HEK293 (cell line): ENCODE results near the gene RAET1L.

Source experiments
- CTCF ChIA-PET: fragments of 350-600 bp; formaldehyde crosslinking; extraction: SDS; loops from one replicate; lab custom pipeline; 2021; ENCODE audit warnings: antibody characterized with exemption; lab: Yijun Ruan, JAX
- POLR2A ChIA-PET: fragments of 300-600 bp; formaldehyde crosslinking; extraction: SDS; loops from one replicate; lab custom pipeline; 2020; ENCODE audit warnings: antibody characterized with exemption, inconsistent platforms; lab: Yijun Ruan, JAX
- H3K27ac ChIP-seq: fragments of 200-500 bp; sonication (Bioruptor generic); 2 replicates; pipeline ENCODE4 v1.5.1; 2014; ENCODE audit warnings: low read depth, low read length, control low read depth, inconsistent platforms; ENCODE audit errors: extremely low read depth
- H3K36me3 ChIP-seq, 2 experiments: fragments of 200-500 bp in 1 of 2; sonication (Bioruptor generic) in 1 of 2; 1 replicate in 1 of 2; 2 replicates in 1 of 2; pipeline ENCODE4 v1.5.1; 2014 to 2017; ENCODE audit warnings: inconsistent platforms in 2 of 2, low read length in 2 of 2; ENCODE audit not compliant: control insufficient read depth in 2 of 2, insufficient read depth in 1 of 2
- H3K4me1 ChIP-seq: fragments of 200-500 bp; sonication (Bioruptor generic); 2 replicates; pipeline ENCODE4 v1.5.1; 2014; ENCODE audit warnings: mild to moderate bottlenecking, low read length, inconsistent platforms; ENCODE audit not compliant: control insufficient read depth, insufficient read depth
- H3K4me3 ChIP-seq: 2 replicates; pipeline ENCODE4 v1.5.1; 2011; ENCODE audit warnings: low read depth, mild to moderate bottlenecking, control low read depth, low read length, moderate library complexity
- H3K9me3 ChIP-seq: fragments of 200-500 bp; sonication (Bioruptor generic); 2 replicates; pipeline ENCODE4 v1.5.1; 2014; ENCODE audit warnings: low read depth, low read length, inconsistent platforms; ENCODE audit not compliant: control insufficient read depth, insufficient read depth
- KLF1 ChIP-seq: fragments of 450-650 bp; formaldehyde crosslinking; IDR thresholded peaks from 2 replicates; pipeline ENCODE4 v1.5.1; 2016; ENCODE audit warnings: missing biosample characterization, missing genetic modification characterization
- KLF16 ChIP-seq: fragments of 450-650 bp; formaldehyde crosslinking; IDR thresholded peaks from 2 replicates; pipeline ENCODE4 v1.5.1; 2017; ENCODE audit warnings: missing biosample characterization, missing genetic modification characterization
- KLF8 ChIP-seq: fragments of 450-650 bp; formaldehyde crosslinking; IDR thresholded peaks from 2 replicates; pipeline ENCODE4 v1.5.1; 2016; ENCODE audit warnings: missing biosample characterization, missing genetic modification characterization
- MZF1 ChIP-seq: fragments of 450-650 bp; formaldehyde crosslinking; IDR thresholded peaks from 2 replicates; pipeline ENCODE4 v1.5.1; 2017; ENCODE audit warnings: missing biosample characterization, missing genetic modification characterization, borderline replicate concordance
- ZBTB21 ChIP-seq: fragments of 450-650 bp; formaldehyde crosslinking; IDR thresholded peaks from 2 replicates; pipeline ENCODE4 v1.5.1; 2017; ENCODE audit warnings: missing biosample characterization, missing genetic modification characterization
- ZBTB48 ChIP-seq: fragments of 450-650 bp; formaldehyde crosslinking; IDR thresholded peaks from 2 replicates; pipeline ENCODE4 v1.5.1; 2016; ENCODE audit warnings: missing biosample characterization, missing genetic modification characterization
- ZEB2 ChIP-seq: fragments of 450-650 bp; formaldehyde crosslinking; IDR thresholded peaks from 2 replicates; pipeline ENCODE4 v1.5.1; 2016; ENCODE audit warnings: missing biosample characterization, missing genetic modification characterization
- ZFHX2 ChIP-seq: fragments of 450-650 bp; formaldehyde crosslinking; conservative IDR thresholded peaks from 2 replicates; pipeline ENCODE4 v1.5.1; 2016; ENCODE audit warnings: missing biosample characterization, missing genetic modification characterization
- ZFP37 ChIP-seq: fragments of 450-650 bp; formaldehyde crosslinking; IDR thresholded peaks from 2 replicates; pipeline ENCODE4 v1.5.1; 2016; ENCODE audit warnings: missing biosample characterization, missing genetic modification characterization
- ZNF214 ChIP-seq: fragments of 450-650 bp; formaldehyde crosslinking; IDR thresholded peaks from 2 replicates; pipeline ENCODE4 v1.5.1; 2017; ENCODE audit warnings: missing biosample characterization, mild to moderate bottlenecking, missing genetic modification characterization, borderline replicate concordance
- ZNF221 ChIP-seq: fragments of 450-650 bp; formaldehyde crosslinking; IDR thresholded peaks from 2 replicates; pipeline ENCODE4 v1.5.1; 2017; ENCODE audit warnings: missing biosample characterization, missing genetic modification characterization, borderline replicate concordance
- ZNF24 ChIP-seq: fragments of 450-650 bp; formaldehyde crosslinking; IDR thresholded peaks from 2 replicates; pipeline ENCODE4 v1.5.1; 2016; ENCODE audit warnings: missing biosample characterization, missing genetic modification characterization
- ZNF302 ChIP-seq: fragments of 450-650 bp; formaldehyde crosslinking; IDR thresholded peaks from 2 replicates; pipeline ENCODE4 v1.5.1; 2016; ENCODE audit warnings: missing biosample characterization, missing genetic modification characterization, low read depth
- ZNF510 ChIP-seq: fragments of 450-650 bp; formaldehyde crosslinking; IDR thresholded peaks from 2 replicates; pipeline ENCODE4 v1.5.1; 2018; ENCODE audit warnings: mild to moderate bottlenecking, missing genetic modification characterization, missing biosample characterization; ENCODE audit not compliant: insufficient replicate concordance
- ZNF654 ChIP-seq: fragments of 450-650 bp; formaldehyde crosslinking; IDR thresholded peaks from 2 replicates; pipeline ENCODE4 v1.5.1; 2016; ENCODE audit warnings: low read depth, missing biosample characterization, missing genetic modification characterization
- ZNF677 ChIP-seq: fragments of 450-650 bp; IDR thresholded peaks from 2 replicates; pipeline ENCODE4 v1.5.0; 2018; ENCODE audit warnings: missing biosample characterization, mild to moderate bottlenecking, missing genetic modification characterization, moderate library complexity
- ZNF776 ChIP-seq: fragments of 450-650 bp; formaldehyde crosslinking; IDR thresholded peaks from 2 replicates; pipeline ENCODE4 v1.5.0; 2017; ENCODE audit warnings: missing biosample characterization, missing genetic modification characterization, borderline replicate concordance
- ZNF791 ChIP-seq: fragments of 450-650 bp; formaldehyde crosslinking; IDR thresholded peaks from 2 replicates; pipeline ENCODE4 v1.5.1; 2016; ENCODE audit warnings: missing biosample characterization, missing genetic modification characterization
- TF ChIP-seq, protein P1 (sequence below): fragments of 450-650 bp; formaldehyde crosslinking; IDR thresholded peaks from 2 replicates; pipeline ENCODE4 v1.5.1; 2016; ENCODE audit warnings: missing biosample characterization, missing genetic modification characterization
- TF ChIP-seq, protein P2 (sequence below): fragments of 450-650 bp; formaldehyde crosslinking; IDR thresholded peaks from 2 replicates; pipeline ENCODE4 v1.5.1; 2016; ENCODE audit warnings: missing biosample characterization, missing genetic modification characterization
- TF ChIP-seq, protein P3 (sequence below): fragments of 450-650 bp; formaldehyde crosslinking; IDR thresholded peaks from 2 replicates; pipeline ENCODE4 v1.5.1; 2016; ENCODE audit warnings: missing biosample characterization, missing genetic modification characterization
- TF ChIP-seq, protein P4 (sequence below): fragments of 450-650 bp; formaldehyde crosslinking; IDR thresholded peaks from 2 replicates; pipeline ENCODE4 v1.5.1; 2016; ENCODE audit warnings: missing biosample characterization, missing genetic modification characterization
- TF ChIP-seq, protein P5 (sequence below): fragments of 450-650 bp; IDR thresholded peaks from 2 replicates; pipeline ENCODE4 v1.5.1; 2018; ENCODE audit warnings: missing biosample characterization, missing genetic modification characterization
- TF ChIP-seq, protein P6 (sequence below): fragments of 450-650 bp; formaldehyde crosslinking; IDR thresholded peaks from 2 replicates; pipeline ENCODE4 v1.5.1; 2016; ENCODE audit warnings: missing biosample characterization, missing genetic modification characterization
- TF ChIP-seq, protein P7 (sequence below): fragments of 450-650 bp; formaldehyde crosslinking; IDR thresholded peaks from 2 replicates; pipeline ENCODE4 v1.5.1; 2016; ENCODE audit warnings: missing biosample characterization, missing genetic modification characterization

The RAET1L gene

DNA sequence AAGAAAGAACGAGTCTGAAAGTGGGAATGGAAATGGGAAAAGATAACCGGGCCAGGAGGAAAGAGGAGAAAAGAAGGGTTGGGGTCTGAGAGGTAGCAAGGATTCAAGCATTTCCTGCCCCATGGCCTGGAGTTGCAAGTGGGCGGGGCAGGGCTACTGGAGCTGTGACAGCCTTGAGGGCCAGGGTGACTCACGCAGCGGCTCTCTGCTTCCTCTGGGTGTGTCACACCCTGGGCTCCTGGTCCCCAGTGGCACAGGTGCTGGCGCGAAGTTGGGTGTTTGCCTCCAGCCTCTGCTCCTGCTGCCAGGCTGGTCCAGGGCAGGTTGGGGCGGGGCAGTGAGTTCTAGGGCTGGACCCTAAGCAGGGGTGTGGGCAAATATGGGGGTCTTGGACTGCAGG, 46.9 kb upstream of the RAET1L start:
- ChIA-PET CTCF (interaction anchor here (0.8 to 6.8 kb wide), 6 partner anchors 8 to 1258 kb away, joined by 3 to 57 read pairs (median 6); no protein-coding TSS in a partner anchor), POLR2A (no interaction called here)
- Histone ChIP-seq H3K4me3 (no peak overlapping the region), H3K36me3 (no peaks in the 10 kb centered on the region), H3K4me1 (peaks cover 16% of the 10 kb centered on the region; the same call in 1 of the 2 replicates), H3K27ac (no peak overlapping the region), H3K9me3 (no peaks in the 10 kb centered on the region)
- TF ChIP-seq ZEB2 (peak; percentile 38; the same call in 1 of the 2 replicates), ZNF791 (tag by site-specific recombination) (no peak), KLF1 (tag by site-specific recombination) (peak; percentile 86), ZNF776 (tag by site-specific recombination) (no peak), ZFP37 (0 out of 2 replicates have a peak, but pooled peaks have one; percentile 30), ZNF24 (tag by site-specific recombination) (0 out of 2 replicates have a peak, but pooled peaks have one; percentile 24), ZNF677 (tag by site-specific recombination) (no peak), ZNF510 (tag by site-specific recombination) (no peak), ZNF302 (tag by site-specific recombination) (no peak), ZBTB21 (no peak), MZF1 (tag by site-specific recombination) (no peak), KLF8 (peak; percentile 38; the same call in 1 of the 2 replicates), ZFHX2 (0 out of 2 replicates have a peak, but pooled peaks have one; percentile 33), ZNF214 (tag by site-specific recombination) (no peak), ZNF221 (tag by site-specific recombination) (no peak), KLF16 (tag by site-specific recombination) (no peak; the same call in 1 of the 2 replicates), ZBTB48 (tag by site-specific recombination) (peak; percentile 65; the same call in 1 of the 2 replicates), ZNF654 (tag by site-specific recombination) (no peak)
- TF ChIP-seq, protein P1, sequence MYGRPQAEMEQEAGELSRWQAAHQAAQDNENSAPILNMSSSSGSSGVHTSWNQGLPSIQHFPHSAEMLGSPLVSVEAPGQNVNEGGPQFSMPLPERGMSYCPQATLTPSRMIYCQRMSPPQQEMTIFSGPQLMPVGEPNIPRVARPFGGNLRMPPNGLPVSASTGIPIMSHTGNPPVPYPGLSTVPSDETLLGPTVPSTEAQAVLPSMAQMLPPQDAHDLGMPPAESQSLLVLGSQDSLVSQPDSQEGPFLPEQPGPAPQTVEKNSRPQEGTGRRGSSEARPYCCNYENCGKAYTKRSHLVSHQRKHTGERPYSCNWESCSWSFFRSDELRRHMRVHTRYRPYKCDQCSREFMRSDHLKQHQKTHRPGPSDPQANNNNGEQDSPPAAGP (tag by site-specific recombination): peak; percentile 70; the same call in 1 of the 2 replicates
- TF ChIP-seq, protein P2, sequence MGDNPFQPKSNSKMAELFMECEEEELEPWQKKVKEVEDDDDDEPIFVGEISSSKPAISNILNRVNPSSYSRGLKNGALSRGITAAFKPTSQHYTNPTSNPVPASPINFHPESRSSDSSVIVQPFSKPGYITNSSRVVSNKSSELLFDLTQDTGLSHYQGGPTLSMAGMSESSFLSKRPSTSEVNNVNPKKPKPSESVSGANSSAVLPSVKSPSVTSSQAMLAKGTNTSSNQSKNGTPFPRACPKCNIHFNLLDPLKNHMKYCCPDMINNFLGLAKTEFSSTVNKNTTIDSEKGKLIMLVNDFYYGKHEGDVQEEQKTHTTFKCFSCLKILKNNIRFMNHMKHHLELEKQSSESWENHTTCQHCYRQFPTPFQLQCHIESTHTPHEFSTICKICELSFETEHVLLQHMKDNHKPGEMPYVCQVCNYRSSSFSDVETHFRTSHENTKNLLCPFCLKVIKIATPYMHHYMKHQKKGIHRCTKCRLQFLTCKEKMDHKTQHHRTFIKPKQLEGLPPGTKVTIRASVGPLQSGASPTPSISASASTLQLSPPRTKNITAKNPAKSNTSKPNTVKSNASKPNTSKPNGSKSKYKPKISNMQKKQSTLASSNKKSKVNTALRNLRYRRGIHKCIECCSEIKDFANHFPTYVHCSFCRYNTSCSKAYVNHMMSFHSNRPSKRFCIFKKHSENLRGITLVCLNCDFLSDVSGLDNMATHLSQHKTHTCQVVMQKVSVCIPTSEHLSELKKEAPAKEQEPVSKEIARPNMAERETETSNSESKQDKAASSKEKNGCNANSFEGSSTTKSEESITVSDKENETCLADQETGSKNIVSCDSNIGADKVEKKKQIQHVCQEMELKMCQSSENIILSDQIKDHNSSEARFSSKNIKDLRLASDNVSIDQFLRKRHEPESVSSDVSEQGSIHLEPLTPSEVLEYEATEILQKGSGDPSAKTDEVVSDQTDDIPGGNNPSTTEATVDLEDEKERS (tag by site-specific recombination): no peak
- TF ChIP-seq, protein P3, sequence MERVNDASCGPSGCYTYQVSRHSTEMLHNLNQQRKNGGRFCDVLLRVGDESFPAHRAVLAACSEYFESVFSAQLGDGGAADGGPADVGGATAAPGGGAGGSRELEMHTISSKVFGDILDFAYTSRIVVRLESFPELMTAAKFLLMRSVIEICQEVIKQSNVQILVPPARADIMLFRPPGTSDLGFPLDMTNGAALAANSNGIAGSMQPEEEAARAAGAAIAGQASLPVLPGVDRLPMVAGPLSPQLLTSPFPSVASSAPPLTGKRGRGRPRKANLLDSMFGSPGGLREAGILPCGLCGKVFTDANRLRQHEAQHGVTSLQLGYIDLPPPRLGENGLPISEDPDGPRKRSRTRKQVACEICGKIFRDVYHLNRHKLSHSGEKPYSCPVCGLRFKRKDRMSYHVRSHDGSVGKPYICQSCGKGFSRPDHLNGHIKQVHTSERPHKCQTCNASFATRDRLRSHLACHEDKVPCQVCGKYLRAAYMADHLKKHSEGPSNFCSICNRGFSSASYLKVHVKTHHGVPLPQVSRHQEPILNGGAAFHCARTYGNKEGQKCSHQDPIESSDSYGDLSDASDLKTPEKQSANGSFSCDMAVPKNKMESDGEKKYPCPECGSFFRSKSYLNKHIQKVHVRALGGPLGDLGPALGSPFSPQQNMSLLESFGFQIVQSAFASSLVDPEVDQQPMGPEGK: peak; percentile 45
- TF ChIP-seq, protein P4, sequence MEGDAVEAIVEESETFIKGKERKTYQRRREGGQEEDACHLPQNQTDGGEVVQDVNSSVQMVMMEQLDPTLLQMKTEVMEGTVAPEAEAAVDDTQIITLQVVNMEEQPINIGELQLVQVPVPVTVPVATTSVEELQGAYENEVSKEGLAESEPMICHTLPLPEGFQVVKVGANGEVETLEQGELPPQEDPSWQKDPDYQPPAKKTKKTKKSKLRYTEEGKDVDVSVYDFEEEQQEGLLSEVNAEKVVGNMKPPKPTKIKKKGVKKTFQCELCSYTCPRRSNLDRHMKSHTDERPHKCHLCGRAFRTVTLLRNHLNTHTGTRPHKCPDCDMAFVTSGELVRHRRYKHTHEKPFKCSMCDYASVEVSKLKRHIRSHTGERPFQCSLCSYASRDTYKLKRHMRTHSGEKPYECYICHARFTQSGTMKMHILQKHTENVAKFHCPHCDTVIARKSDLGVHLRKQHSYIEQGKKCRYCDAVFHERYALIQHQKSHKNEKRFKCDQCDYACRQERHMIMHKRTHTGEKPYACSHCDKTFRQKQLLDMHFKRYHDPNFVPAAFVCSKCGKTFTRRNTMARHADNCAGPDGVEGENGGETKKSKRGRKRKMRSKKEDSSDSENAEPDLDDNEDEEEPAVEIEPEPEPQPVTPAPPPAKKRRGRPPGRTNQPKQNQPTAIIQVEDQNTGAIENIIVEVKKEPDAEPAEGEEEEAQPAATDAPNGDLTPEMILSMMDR (tag by site-specific recombination): no peak
- TF ChIP-seq, protein P5, sequence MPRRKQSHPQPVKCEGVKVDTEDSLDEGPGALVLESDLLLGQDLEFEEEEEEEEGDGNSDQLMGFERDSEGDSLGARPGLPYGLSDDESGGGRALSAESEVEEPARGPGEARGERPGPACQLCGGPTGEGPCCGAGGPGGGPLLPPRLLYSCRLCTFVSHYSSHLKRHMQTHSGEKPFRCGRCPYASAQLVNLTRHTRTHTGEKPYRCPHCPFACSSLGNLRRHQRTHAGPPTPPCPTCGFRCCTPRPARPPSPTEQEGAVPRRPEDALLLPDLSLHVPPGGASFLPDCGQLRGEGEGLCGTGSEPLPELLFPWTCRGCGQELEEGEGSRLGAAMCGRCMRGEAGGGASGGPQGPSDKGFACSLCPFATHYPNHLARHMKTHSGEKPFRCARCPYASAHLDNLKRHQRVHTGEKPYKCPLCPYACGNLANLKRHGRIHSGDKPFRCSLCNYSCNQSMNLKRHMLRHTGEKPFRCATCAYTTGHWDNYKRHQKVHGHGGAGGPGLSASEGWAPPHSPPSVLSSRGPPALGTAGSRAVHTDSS (tag by site-specific recombination): no peak
- TF ChIP-seq, protein P6, sequence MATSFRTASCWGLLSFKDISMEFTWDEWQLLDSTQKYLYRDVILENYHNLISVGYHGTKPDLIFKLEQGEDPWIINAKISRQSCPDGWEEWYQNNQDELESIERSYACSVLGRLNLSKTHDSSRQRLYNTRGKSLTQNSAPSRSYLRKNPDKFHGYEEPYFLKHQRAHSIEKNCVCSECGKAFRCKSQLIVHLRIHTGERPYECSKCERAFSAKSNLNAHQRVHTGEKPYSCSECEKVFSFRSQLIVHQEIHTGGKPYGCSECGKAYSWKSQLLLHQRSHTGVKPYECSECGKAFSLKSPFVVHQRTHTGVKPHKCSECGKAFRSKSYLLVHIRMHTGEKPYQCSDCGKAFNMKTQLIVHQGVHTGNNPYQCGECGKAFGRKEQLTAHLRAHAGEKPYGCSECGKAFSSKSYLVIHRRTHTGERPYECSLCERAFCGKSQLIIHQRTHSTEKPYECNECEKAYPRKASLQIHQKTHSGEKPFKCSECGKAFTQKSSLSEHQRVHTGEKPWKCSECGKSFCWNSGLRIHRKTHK (tag by site-specific recombination): no peak
- TF ChIP-seq, protein P7, sequence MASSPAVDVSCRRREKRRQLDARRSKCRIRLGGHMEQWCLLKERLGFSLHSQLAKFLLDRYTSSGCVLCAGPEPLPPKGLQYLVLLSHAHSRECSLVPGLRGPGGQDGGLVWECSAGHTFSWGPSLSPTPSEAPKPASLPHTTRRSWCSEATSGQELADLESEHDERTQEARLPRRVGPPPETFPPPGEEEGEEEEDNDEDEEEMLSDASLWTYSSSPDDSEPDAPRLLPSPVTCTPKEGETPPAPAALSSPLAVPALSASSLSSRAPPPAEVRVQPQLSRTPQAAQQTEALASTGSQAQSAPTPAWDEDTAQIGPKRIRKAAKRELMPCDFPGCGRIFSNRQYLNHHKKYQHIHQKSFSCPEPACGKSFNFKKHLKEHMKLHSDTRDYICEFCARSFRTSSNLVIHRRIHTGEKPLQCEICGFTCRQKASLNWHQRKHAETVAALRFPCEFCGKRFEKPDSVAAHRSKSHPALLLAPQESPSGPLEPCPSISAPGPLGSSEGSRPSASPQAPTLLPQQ (tag by site-specific recombination): peak; percentile 52; the same call in 1 of the 2 replicates
